CD14-positive monocyte (primary cell): ENCODE results near the gene PDE11A. TPM values are rescaled to one million over a fixed set of nuclear protein-coding genes. Genes with fewer than 3 reads are reported as not detected.
A peak's percentile ranks its signal among the peaks of the same experiment; 100 is the strongest.

Experiments used
- DNase-seq, 3 donors: peaks; one replicate each; pipeline ENCODE4 v3.0.0-alpha.2; 2011 to 2022
- H2AFZ ChIP-seq: 2 replicates; pipeline ENCODE4 v1.6.0; 2012; ENCODE audit warnings: mild to moderate bottlenecking, low read depth, low read length, inconsistent platforms; ENCODE audit not compliant: insufficient read depth, poor library complexity, severe bottlenecking
- H3K27ac ChIP-seq, 2 donors: 1 replicate in 1 of 2; 2 replicates in 1 of 2; pipeline ENCODE4 v1.5.1; 2012 to 2013; ENCODE audit warnings: low read length in 2 of 2, control low read depth in 1 of 2, inconsistent platforms in 1 of 2, low read depth in 1 of 2, mild to moderate bottlenecking in 1 of 2
- H3K27me3 ChIP-seq, 2 donors: one replicate each; pipeline versions ENCODE4 v1.6.0 to v1.6.1; 2011 to 2013; ENCODE audit warnings: low read length in 2 of 2; ENCODE audit not compliant: control insufficient read depth in 2 of 2, insufficient read depth in 2 of 2
- H3K36me3 ChIP-seq, 2 donors: replicated peaks in 1 of 2; 1 replicate in 1 of 2; 2 replicates in 1 of 2; pipeline versions ENCODE4 v1.5.1 to v1.6.1; 2012 to 2013; ENCODE audit warnings: low read length in 2 of 2, control low read depth in 1 of 2, inconsistent platforms in 1 of 2, mild to moderate bottlenecking in 1 of 2; ENCODE audit not compliant: insufficient read depth in 2 of 2, control insufficient read depth in 1 of 2
- H3K4me1 ChIP-seq, 2 donors: 1 replicate in 1 of 2; 2 replicates in 1 of 2; pipeline versions ENCODE4 v1.5.1 to v1.6.1; 2012 to 2013; ENCODE audit warnings: low read length in 2 of 2, control low read depth in 1 of 2, inconsistent platforms in 1 of 2, mild to moderate bottlenecking in 1 of 2, moderate library complexity in 1 of 2; ENCODE audit not compliant: insufficient read depth in 2 of 2, control insufficient read depth in 1 of 2
- H3K4me2 ChIP-seq: replicated peaks from 2 replicates; pipeline ENCODE3; 2012; ENCODE audit warnings: low read length, moderate library complexity, mild to moderate bottlenecking; ENCODE audit not compliant: poor library complexity, severe bottlenecking; ENCODE audit errors: extremely low read depth
- H3K4me3 ChIP-seq, 3 experiments: fragments of 200-600 bp in 1 of 3; sonication (generic) in 1 of 3; replicated peaks in 1 of 3; 1 replicate in 2 of 3; 2 replicates in 1 of 3; pipeline ENCODE4 v1.5.1; 2011 to 2013; ENCODE audit warnings: low read length in 3 of 3, mild to moderate bottlenecking in 3 of 3, control low read depth in 2 of 3, low read depth in 2 of 3, inconsistent platforms in 1 of 3, moderate library complexity in 1 of 3
- H3K79me2 ChIP-seq: 2 replicates; pipeline ENCODE4 v1.6.0; 2012; ENCODE audit warnings: mild to moderate bottlenecking, control low read depth, inconsistent platforms, low read length, moderate library complexity; ENCODE audit not compliant: insufficient read depth
- H3K9ac ChIP-seq: 2 replicates; pipeline ENCODE4 v1.6.0; 2017; ENCODE audit warnings: low read length, mild to moderate bottlenecking; ENCODE audit not compliant: insufficient read depth, poor library complexity, severe bottlenecking
- H3K9me3 ChIP-seq, 2 donors: replicated peaks in 1 of 2; 1 replicate in 1 of 2; 2 replicates in 1 of 2; pipeline versions ENCODE4 v1.5.1 to v1.6.1; 2012 to 2013; ENCODE audit warnings: low read length in 2 of 2, control low read depth in 1 of 2; ENCODE audit not compliant: control insufficient read depth in 1 of 2, insufficient read depth in 1 of 2
- H4K20me1 ChIP-seq: 2 replicates; pipeline ENCODE4 v1.6.0; 2012; ENCODE audit warnings: mild to moderate bottlenecking, low read length, control low read depth, moderate library complexity; ENCODE audit not compliant: insufficient read depth
- H3K27ac Mint-ChIP-seq, 7 donors: one replicate each; pipeline ENCODE4 v1.8.0; 2020; ENCODE audit warnings: mild to moderate bottlenecking in 7 of 7, mixed read lengths in 7 of 7, moderate library complexity in 6 of 7, inconsistent platforms in 2 of 7
- H3K27me3 Mint-ChIP-seq, 3 donors: one replicate each; pipeline ENCODE4 v1.8.0; 2021 to 2022; ENCODE audit warnings: low read depth in 3 of 3, mild to moderate bottlenecking in 3 of 3, mixed read lengths in 3 of 3, moderate library complexity in 3 of 3, inconsistent platforms in 1 of 3
- H3K36me3 Mint-ChIP-seq, 2 donors: one replicate each; pipeline ENCODE4 v1.8.0; 2020; ENCODE audit warnings: mixed read lengths in 2 of 2, inconsistent platforms in 1 of 2, mild to moderate bottlenecking in 1 of 2
- H3K4me1 Mint-ChIP-seq: one replicate; pipeline ENCODE4 v1.8.0; 2020; ENCODE audit warnings: mild to moderate bottlenecking, mixed read lengths
- H3K4me3 Mint-ChIP-seq, 2 donors: one replicate each; pipeline ENCODE4 v1.8.0; 2020; ENCODE audit warnings: mild to moderate bottlenecking in 2 of 2, mixed read lengths in 2 of 2, moderate library complexity in 1 of 2
- H3K9me3 Mint-ChIP-seq, 7 donors: one replicate each; pipeline ENCODE4 v1.8.0; 2020 to 2022; ENCODE audit warnings: mixed read lengths in 7 of 7, mild to moderate bottlenecking in 6 of 7, moderate library complexity in 6 of 7, inconsistent platforms in 2 of 7
- WGBS: methylation state at CpG from one replicate; pipeline ENCODE4 v1.1.5; 2013; ENCODE audit warnings: missing lambda C conversion rate; ENCODE audit not compliant: insufficient coverage; 5-methylcytosine and 5-hydroxymethylcytosine counted together
- intact Hi-C, 2 donors: fragments of 100-400 bp; cut with micrococcal nuclease; formaldehyde crosslinking; loops; one replicate each; pipeline versions ENCODE4 v1.15.0 to v1.15.1; 2023
- polyA plus RNA-seq, 3 donors: library from polyadenylated mRNA; depleted of rRNA in 1 of 3; unstranded in 2 of 3; stranded (reverse) in 1 of 3; fragments of 300-500 nt in 2 of 3; fragments of >200 nt in 1 of 3; fragmentation: Illumina TruSeq in 2 of 3; gene quantifications; 1 replicate in 2 of 3; 2 replicates in 1 of 3; pipeline ENCODE4 v1.2.3, GENCODE V29; 2012 to 2021
- TF ChIP-seq, protein P1 (sequence below): fragments of 200-600 bp; IDR thresholded peaks from one replicate; pipeline ENCODE4 v1.8.0; 2022; ENCODE audit warnings: antibody characterized with exemption, mild to moderate bottlenecking

Gene PDE11A
- polyA plus RNA-seq, 3 donors, result not detected

DNA sequence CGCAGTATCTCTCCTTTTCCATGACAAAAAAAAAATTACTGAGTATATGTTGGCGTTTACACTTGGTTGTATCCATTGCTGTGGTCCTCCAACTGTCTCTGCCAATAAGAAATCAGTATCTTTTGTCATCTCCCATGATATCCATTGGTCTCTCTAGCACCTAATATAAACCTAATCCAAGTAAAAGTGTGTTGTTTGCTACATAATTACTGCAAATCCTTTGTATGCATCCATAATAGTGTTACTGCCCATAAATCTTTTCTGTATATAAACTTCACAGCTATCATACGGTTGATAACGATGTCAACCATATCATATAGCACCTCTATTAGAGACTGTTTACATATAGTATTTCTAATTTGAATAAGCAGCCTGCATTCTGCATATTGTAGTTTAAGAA, 453.1 kb downstream of the PDE11A start:
- H3K4me1 ChIP-seq, result peaks cover 10 to 12% of the 10 kb centered on the region in 2 donors
- H3K36me3 Mint-ChIP-seq, result no peaks in the 10 kb centered on the region
- no peaks in the 10 kb centered on the region for H3K79me2 ChIP-seq
- H3K4me3 Mint-ChIP-seq, result peak overlapping the region in 1 of 2 donors; percentile 84
- no peaks in the 10 kb centered on the region for H4K20me1 ChIP-seq
- H3K4me2 ChIP-seq, result peak overlapping the region; percentile 81
- no peak overlapping the region for H3K9ac ChIP-seq
- peak overlapping the region; percentile 95 for H2AFZ ChIP-seq
- H3K27me3 Mint-ChIP-seq, result peaks cover 0 to 4% (median 0%) of the 10 kb centered on the region in 3 donors
- intact Hi-C loops, result loop anchor here (2.0 to 10.0 kb wide), 5 partner anchors 67 to 455 kb away; partner anchors contain the start of gene AGPS (in 1 of the 2)
- no peaks in the 10 kb centered on the region for H3K9me3 ChIP-seq
- H3K9me3 Mint-ChIP-seq, result peaks cover 0 to 4% (median 0%) of the 10 kb centered on the region in 7 donors
- no peaks in the 10 kb centered on the region for H3K27me3 ChIP-seq
- no CpG with 5 or more reads among the region's 4 CpGs for WGBS
- H3K27ac Mint-ChIP-seq, result no peak overlapping the region
- peaks cover 3% of the 10 kb centered on the region for H3K4me1 Mint-ChIP-seq
- no peak for DNase-seq
- no peaks in the 10 kb centered on the region for H3K36me3 ChIP-seq
- H3K27ac ChIP-seq, result no peak overlapping the region
- H3K4me3 ChIP-seq, result peak overlapping the region in 2 of 3 experiments; percentile 86 to 99
- TF ChIP-seq, protein P1, sequence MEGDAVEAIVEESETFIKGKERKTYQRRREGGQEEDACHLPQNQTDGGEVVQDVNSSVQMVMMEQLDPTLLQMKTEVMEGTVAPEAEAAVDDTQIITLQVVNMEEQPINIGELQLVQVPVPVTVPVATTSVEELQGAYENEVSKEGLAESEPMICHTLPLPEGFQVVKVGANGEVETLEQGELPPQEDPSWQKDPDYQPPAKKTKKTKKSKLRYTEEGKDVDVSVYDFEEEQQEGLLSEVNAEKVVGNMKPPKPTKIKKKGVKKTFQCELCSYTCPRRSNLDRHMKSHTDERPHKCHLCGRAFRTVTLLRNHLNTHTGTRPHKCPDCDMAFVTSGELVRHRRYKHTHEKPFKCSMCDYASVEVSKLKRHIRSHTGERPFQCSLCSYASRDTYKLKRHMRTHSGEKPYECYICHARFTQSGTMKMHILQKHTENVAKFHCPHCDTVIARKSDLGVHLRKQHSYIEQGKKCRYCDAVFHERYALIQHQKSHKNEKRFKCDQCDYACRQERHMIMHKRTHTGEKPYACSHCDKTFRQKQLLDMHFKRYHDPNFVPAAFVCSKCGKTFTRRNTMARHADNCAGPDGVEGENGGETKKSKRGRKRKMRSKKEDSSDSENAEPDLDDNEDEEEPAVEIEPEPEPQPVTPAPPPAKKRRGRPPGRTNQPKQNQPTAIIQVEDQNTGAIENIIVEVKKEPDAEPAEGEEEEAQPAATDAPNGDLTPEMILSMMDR, result no peak

DNA sequence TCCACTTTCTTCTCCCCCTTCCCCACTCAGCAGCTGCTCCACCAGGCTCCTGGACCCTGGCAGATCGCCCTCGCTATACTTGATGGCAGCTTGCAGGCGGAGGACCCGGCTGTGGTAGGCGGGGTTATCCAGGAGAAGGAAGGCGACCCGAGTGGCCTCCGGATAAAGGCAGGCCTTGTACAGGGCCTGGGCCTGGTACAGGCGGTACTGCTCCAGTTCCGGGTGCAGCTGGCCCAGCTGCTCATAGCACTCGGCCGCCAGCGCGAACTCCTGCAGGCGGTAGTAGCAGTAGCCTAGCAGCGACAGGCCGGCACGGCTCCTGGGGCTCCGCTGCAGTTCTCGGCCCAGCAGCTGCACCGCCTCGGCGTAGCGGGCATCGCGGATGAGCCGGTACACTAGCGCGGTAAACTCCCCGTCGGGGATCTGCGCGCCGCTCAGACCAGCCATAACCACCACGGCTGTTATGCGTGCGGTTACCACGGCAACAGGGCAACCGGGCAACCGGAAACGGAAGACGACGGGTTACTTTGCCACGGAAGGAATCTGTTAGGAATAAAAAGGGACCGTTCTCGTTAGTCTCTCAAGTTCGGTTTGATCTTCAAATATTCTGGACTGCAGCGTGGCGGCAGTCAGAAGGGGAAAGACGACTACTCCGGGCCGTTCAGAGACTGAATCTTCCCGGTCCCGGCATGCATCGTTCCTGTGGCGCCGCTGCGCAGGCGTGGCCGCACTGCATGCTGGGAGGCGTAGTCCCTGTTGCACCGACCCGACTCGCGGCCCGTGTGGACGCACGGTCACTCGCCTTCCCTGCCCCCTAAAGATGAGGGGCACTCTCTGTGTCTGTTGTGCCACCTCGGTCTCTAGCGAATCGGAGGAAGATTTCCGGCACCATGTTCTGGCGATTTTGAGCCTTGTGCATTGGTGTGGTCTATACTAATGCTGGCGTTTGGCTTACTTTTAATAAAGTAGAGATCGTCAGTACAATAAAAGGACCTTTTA, 454.0 kb downstream of the PDE11A start:
- intact Hi-C loops, result loop anchor here (2.0 to 10.0 kb wide), 5 partner anchors 66 to 454 kb away; partner anchors contain the start of gene AGPS (in 1 of the 2)

More for the DNA sequence above, 454.0 kb downstream of the PDE11A start:
- H3K27ac ChIP-seq, result peak overlapping the region; percentile 73 to 98
- no peaks in the 10 kb centered on the region for H3K36me3 ChIP-seq
- no peaks in the 10 kb centered on the region for H3K79me2 ChIP-seq
- Mint-ChIP-seq H3K27me3 (peaks cover 0 to 4% (median 0%) of the 10 kb centered on the region in 3 donors), H3K27ac (peak overlapping the region; percentile 97 to 100 (median 99)), H3K9me3 (peaks cover 0 to 4% (median 0%) of the 10 kb centered on the region in 7 donors), H3K36me3 (no peaks in the 10 kb centered on the region), H3K4me1 (peaks cover 3% of the 10 kb centered on the region), H3K4me3 (peak overlapping the region; percentile 84 to 97)
- peaks cover 10 to 12% of the 10 kb centered on the region in 2 donors for H3K4me1 ChIP-seq
- TF ChIP-seq, protein P1, result no peak
- 4% methylated on average over 62 of the region's 76 CpGs for WGBS
- peak overlapping the region; percentile 81 for H3K4me2 ChIP-seq
- no peaks in the 10 kb centered on the region for H3K27me3 ChIP-seq
- peak overlapping the region; percentile 67 to 99 (median 86) for H3K4me3 ChIP-seq
- H2AFZ ChIP-seq, result peak overlapping the region; percentile 95
- H3K9me3 ChIP-seq, result no peaks in the 10 kb centered on the region
- peak overlapping the region; percentile 86 for H3K9ac ChIP-seq
- no peaks in the 10 kb centered on the region for H4K20me1 ChIP-seq
- DNase-seq, result peak; percentile 85 to 87 (median 86)
